ENCODE results near the gene GLB1L.

GRCh38 chr2:219229305-219230058 lies 15.8 kb downstream of the GLB1L start, which contains the start of the genes ANKZF1 and ATG9A:
- TF ChIP-seq CTCF (IDR thresholded peaks at IDR 0.05; ENCODE audit: insufficient read depth, low read length, poor library complexity, severe bottlenecking) (no peak), EZH2phosphoT487 (conservative IDR thresholded peaks at IDR 0.05; ENCODE audit: low read length) (no peak)
